Right hindlimb (tissue), 1 donor: ENCODE measurements around the gene PRKAR1B.

ENCODE experiments used
- DNase-seq: peaks from one replicate; pipeline ENCODE4 v3.0.0-alpha.2; 2018

The PRKAR1B gene

DNA sequence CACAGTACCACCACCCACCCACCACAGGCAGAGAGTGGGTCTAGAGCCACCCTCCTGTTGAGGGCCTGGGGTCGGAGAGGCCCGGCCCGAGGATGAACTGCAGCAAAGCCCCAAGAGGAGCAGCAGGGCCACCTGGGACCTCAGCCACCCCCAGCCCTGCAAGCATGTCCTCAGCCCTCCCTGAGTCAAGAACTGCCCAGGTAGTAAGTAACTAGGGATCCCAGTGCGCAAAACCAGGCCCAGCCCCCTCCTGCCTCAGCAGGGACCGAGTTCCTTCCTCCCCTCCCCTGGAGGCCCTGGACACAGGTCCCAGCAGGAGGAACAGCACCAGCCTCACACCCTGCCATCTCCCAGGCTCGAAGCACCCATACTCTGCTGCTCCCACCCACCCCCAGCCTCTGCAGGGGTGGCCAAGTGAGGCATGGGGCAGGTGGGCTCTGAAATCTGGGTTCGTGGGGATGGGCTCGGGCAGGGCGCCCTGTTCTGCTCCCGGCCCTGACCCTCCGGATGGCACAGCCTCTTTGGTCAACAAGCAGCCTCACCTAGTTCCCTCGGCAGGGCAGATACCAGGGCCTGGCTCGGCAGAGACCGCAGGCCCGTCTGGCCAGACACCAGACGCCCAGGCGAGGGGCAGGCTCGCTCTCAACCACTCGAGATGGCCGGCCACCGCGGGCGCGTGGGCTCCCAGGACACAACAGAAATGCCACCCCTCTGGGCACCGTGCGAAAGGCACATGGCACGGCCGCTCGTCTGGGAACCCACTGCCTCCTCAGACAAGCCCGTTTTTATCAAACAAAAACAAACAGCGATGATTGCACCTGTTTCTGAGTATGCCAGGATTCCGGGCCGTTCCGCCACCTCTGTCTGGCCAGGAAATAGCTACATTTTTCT, 222.6 kb downstream of the PRKAR1B start:
- peak; percentile 11 for DNase-seq

- DNase-seq, result peak; percentile 49
Observed at GRCh38 chr7:503575-504111, 223.4 kb downstream of the PRKAR1B start.

- DNase-seq, result no peak
Observed at GRCh38 chr7:502296-502695, 224.8 kb downstream of the PRKAR1B start.

DNA sequence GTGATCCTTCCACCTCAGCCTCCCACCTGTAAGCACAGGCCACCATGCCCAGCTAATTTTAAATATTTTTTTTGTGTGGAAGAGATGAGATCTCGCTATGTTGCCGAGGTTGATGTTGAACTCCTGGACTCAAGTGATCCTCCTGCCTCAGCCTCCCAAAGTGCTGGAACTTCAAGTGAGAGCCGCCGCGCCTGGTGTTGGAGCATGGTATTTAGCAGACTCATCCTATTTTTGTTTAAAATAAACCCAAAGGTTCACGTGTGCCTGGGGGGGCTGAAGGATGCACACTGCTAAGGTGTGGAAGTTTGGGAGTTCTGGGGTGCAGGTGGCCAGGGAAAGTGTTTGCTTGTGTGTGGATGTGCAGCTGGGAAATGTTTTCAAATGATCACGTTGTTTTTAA, 225.6 kb downstream of the PRKAR1B start:
- DNase-seq, result no peak

DNA sequence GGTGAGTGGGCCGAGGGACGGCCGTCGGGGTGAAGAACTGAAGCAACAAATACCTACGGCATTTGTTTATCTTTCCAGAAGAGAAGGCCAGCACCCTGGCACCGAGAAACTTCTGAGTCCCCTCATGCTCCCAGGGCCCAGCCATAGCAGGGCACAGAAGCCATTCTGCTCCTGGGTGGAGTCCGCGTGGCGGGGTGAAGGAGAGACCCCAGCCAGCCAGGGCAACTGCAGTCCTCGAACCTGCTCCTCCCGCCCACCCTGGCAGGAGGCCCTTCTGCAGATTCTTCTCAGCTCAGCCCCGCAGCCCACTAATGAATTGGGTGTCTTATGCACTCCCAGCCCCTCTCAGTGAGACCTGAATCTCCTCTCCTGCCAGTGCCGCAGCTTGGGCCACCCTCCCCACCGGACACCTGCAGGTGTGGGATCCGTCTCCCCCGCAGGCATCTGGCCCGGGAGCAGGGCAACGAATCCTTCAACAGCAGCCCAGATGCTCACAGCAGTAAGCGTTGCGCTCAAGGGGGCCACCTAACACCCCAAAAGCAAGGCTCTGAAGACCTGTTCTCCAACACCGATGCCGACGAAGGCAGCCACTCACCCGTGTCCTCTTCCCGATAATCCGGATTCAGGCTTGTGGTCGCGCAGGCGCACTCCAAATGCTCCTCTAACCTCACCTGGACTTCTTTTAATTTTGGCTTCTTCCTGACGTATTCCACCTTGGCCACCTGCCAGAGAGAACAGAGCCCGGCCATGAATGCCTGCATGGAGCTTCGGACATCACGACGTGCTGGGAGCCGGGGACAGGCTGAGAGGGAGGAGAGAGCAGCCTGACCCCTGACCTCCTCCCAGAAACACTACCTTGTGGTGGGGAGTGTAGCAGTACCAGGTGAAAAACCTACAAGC, 226.3 kb downstream of the PRKAR1B start:
- DNase-seq, result no peak

GRCh38 chr7:499853-500485, 227.1 kb downstream of the PRKAR1B start:
- DNase-seq, result no peak
